Psoas muscle (tissue), 8 donors: ENCODE measurements around the gene C8A. TPM values are rescaled to one million over a fixed set of nuclear protein-coding genes. Genes with fewer than 3 reads are reported as not detected.

ENCODE experiments used
- ATAC-seq, 4 donors: fragments of 200-7000 bp; cut with Tn5 transposase; one replicate each; pipeline ENCODE4 v1.9.1; 2020; ENCODE audit warnings: moderate library complexity in 3 of 4, mild to moderate bottlenecking in 2 of 4
- DNase-seq, 2 donors: peaks; one replicate each; pipeline ENCODE4 v3.0.0-alpha.2; 2020
- H3K27ac ChIP-seq: fragments of 200-600 bp; one replicate; pipeline ENCODE4 v1.8.0; 2022
- H3K27me3 ChIP-seq, 3 donors: fragments of 200-600 bp in 1 of 3; one replicate each; pipeline versions ENCODE4 v1.6.1 to v1.8.0; 2013 to 2022; ENCODE audit warnings: low read length in 2 of 3, mild to moderate bottlenecking in 2 of 3, moderate library complexity in 1 of 3; ENCODE audit not compliant: insufficient read depth in 3 of 3
- H3K36me3 ChIP-seq, 2 donors: fragments of 200-600 bp in 1 of 2; one replicate each; pipeline versions ENCODE4 v1.6.1 to v1.8.0; 2013 to 2022; ENCODE audit warnings: low read depth in 1 of 2, mild to moderate bottlenecking in 1 of 2, moderate library complexity in 1 of 2; ENCODE audit not compliant: insufficient read depth in 1 of 2
- H3K4me1 ChIP-seq: fragments of 200-600 bp; one replicate; pipeline ENCODE4 v1.8.0; 2022
- H3K4me3 ChIP-seq: fragments of 200-600 bp; one replicate; pipeline ENCODE4 v1.8.0; 2022; ENCODE audit warnings: mild to moderate bottlenecking
- H3K9me3 ChIP-seq: fragments of 200-600 bp; one replicate; pipeline ENCODE4 v1.8.0; 2022
- CTCF ChIP-seq: fragments of 200-600 bp; IDR thresholded peaks from one replicate; pipeline ENCODE4 v1.8.0; 2022; ENCODE audit warnings: antibody characterized with exemption
- WGBS, 3 donors: extraction: QIAGEN DNeasy Blood & Tissue Kit; methylation state at CpG; one replicate each; pipeline versions ENCODE4 v1.1.6 to v1.1.7; 2013; 5-methylcytosine and 5-hydroxymethylcytosine counted together
- intact Hi-C, 2 donors: fragments of 100-400 bp; cut with DNase I; formaldehyde crosslinking; loops; one replicate each; pipeline versions ENCODE4 v1.11.0 to v1.14.2; 2022
- polyA plus RNA-seq, 3 donors: library from polyadenylated mRNA; stranded (reverse); fragments of 200-250 nt; gene quantifications; one replicate each; pipeline ENCODE4 v1.2.3, GENCODE V29; 2013
- total RNA-seq, 4 donors: library from RNA; stranded (reverse); fragmentation: NEBNext Ultra II Directional in 2 of 4; extraction: Animal tissue kit (Norgen Biotek cat#: 25700) in 2 of 4; gene quantifications; one replicate each; pipeline versions ENCODE4 v1.2.1 to v1.2.4, GENCODE V29; 2021 to 2023
- donor health status: healthy with polysubstance abuse.
- donor health status: DM: no; HTN: no; CAD: no; lungs with moderate emphysema.
- donor health status: Bipolar disorder and iron deficiency.
- donor health status: healthy.
- donor health status: DM: yes; HTN: yes; CAD: no.
- donor health status: DM: no; HTN: no; CAD: no.
- donor health status: DM: no; HTN: no; CAD: no.
- donor health status: DM: yes; HTN: yes; CAD: no.

The C8A gene
- total and polyA plus RNA-seq, 7 donors = not detected

DNA sequence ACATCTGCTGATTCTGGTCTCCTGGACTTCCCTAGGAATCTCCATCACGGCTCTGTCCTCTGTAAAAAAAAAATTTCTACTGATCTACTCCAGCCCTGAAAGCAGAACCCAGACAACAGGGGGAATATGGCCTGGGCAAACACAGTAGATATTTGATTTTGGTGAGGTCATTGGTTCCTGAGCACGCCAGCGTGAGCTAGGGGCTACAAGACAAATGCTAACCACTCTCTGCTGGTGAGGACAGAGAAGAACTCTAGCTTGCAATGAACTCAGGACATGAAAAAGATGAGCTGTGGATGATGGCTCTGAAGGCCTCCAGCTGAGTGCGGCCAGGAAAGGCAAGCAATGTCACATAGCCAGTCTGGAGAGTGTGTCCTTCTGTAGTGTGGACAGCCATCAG is 18.2 kb upstream of the C8A start:
- intact Hi-C loops = loop anchor here in 1 of 2 donors (10.0 kb wide), 1 partner anchor 1208 kb away; no protein-coding TSS in a partner anchor

GRCh38 chr1:56837244-56837939 is 17.2 kb upstream of the C8A start:
- DNase-seq = no peak
- intact Hi-C loops = loop anchor here in 1 of 2 donors (10.0 kb wide), 1 partner anchor 1207 kb away; no protein-coding TSS in a partner anchor
- no peaks in the 10 kb centered on the region for H3K4me1 ChIP-seq
- TF ChIP-seq CTCF = no peak
- peaks cover 0 to 8% (median 0%) of the 10 kb centered on the region in 3 donors for H3K27me3 ChIP-seq
- 55 to 59% (median 59%) methylated on average over 9 of the region's 9 CpGs for WGBS, 3 donors
- no peak for ATAC-seq
- no peak overlapping the region for H3K4me3 ChIP-seq
- H3K27ac ChIP-seq = no peak overlapping the region
- no peaks in the 10 kb centered on the region for H3K9me3 ChIP-seq
- no peaks in the 10 kb centered on the region for H3K36me3 ChIP-seq

More for the DNA sequence above, 18.2 kb upstream of the C8A start:
- ATAC-seq (no peak), DNase-seq (no peak)
- 84 to 88% (median 84%) methylated on average over 4 of the region's 4 CpGs for WGBS, 3 donors
- no peaks in the 10 kb centered on the region for H3K36me3 ChIP-seq
- H3K27me3 ChIP-seq = peaks cover 0 to 8% (median under 1%) of the 10 kb centered on the region in 3 donors
- H3K27ac ChIP-seq = no peak overlapping the region
- no peaks in the 10 kb centered on the region for H3K4me1 ChIP-seq
- no peaks in the 10 kb centered on the region for H3K9me3 ChIP-seq
- TF ChIP-seq CTCF = no peak
- H3K4me3 ChIP-seq = no peak overlapping the region

GRCh38 chr1:56838759-56839158 is 15.8 kb upstream of the C8A start:
- Histone ChIP-seq H3K27me3 (peaks cover 0 to 8% (median 0%) of the 10 kb centered on the region in 3 donors), H3K9me3 (no peaks in the 10 kb centered on the region), H3K4me1 (no peaks in the 10 kb centered on the region), H3K36me3 (no peaks in the 10 kb centered on the region), H3K27ac (no peak overlapping the region), H3K4me3 (no peak overlapping the region)
- no peak for ATAC-seq
- intact Hi-C loops = loop anchor here in 1 of 2 donors (10.0 kb wide), 1 partner anchor 1206 kb away; no protein-coding TSS in a partner anchor
- 67 to 73% (median 71%) methylated on average over 3 of the region's 3 CpGs for WGBS, 3 donors
- no peak for TF ChIP-seq CTCF
- no peak for DNase-seq

- no peak for ATAC-seq
- Histone ChIP-seq H3K27ac (no peak overlapping the region), H3K9me3 (no peaks in the 10 kb centered on the region), H3K4me3 (no peak overlapping the region), H3K36me3 (no peaks in the 10 kb centered on the region), H3K4me1 (no peaks in the 10 kb centered on the region), H3K27me3 (peaks cover 0 to 4% (median 0%) of the 10 kb centered on the region in 3 donors)
- TF ChIP-seq CTCF = no peak
- intact Hi-C loops = no loop called here
- DNase-seq = no peak
- whole genome bisulfite sequencing, 3 donors = 81 to 90% (median 87%) methylated on average over 3 of the region's 3 CpGs
Observed at GRCh38 chr1:56843544-56843943, 11.1 kb upstream of the C8A start.
